WTC11 (cell line): ENCODE data around the gene ZBTB34. TPM values are rescaled to one million over a fixed set of nuclear protein-coding genes. Genes with fewer than 3 reads are reported as not detected.

Experiments
- ATAC-seq: fragments of 200-7000 bp; cut with Tn5 transposase; 2 replicates; pipeline ENCODE4 v1.10.0; 2021; ENCODE audit warnings: mild to moderate bottlenecking, moderate library complexity
- CTCF ChIA-PET: fragments of 300-600 bp; sonication (Branson Sonifier 250); formaldehyde crosslinking; loops from one replicate; lab custom pipeline; 2021; ENCODE audit warnings: antibody characterized with exemption; lab: Charles Lee
- POLR2A ChIA-PET: fragments of 350-600 bp; sonication (Branson Sonifier 250); formaldehyde crosslinking; loops from one replicate; lab custom pipeline; 2021; ENCODE audit warnings: antibody characterized with exemption; lab: Charles Lee
- DNase-seq: peaks from one replicate; pipeline ENCODE4 v3.0.0; 2021; ENCODE audit warnings: low spot score
- H3K27ac Mint-ChIP-seq: 2 replicates; pipeline ENCODE4 v1.8.0; 2021; ENCODE audit warnings: mixed read lengths
- H3K27me3 Mint-ChIP-seq: 2 replicates; pipeline ENCODE4 v1.8.0; 2021; ENCODE audit warnings: low read depth, mild to moderate bottlenecking, moderate library complexity, mixed read lengths
- H3K36me3 Mint-ChIP-seq: 2 replicates; pipeline ENCODE4 v1.8.0; 2021; ENCODE audit warnings: mixed read lengths
- H3K4me1 Mint-ChIP-seq: 2 replicates; pipeline ENCODE4 v1.8.0; 2022; ENCODE audit warnings: mixed read lengths
- H3K4me3 Mint-ChIP-seq: 2 replicates; pipeline ENCODE4 v1.8.0; 2021; ENCODE audit warnings: mild to moderate bottlenecking, moderate library complexity, mixed read lengths
- H3K9me3 Mint-ChIP-seq: 2 replicates; pipeline ENCODE4 v1.8.0; 2021; ENCODE audit warnings: mixed read lengths
- AFF4 ChIP-seq: sonication (generic); formaldehyde crosslinking; IDR thresholded peaks from 2 replicates; pipeline ENCODE4 v1.8.1; 2023; ENCODE audit warnings: mild to moderate bottlenecking, missing genetic modification reagents, borderline replicate concordance
- ATF1 ChIP-seq: sonication (generic); formaldehyde crosslinking; IDR thresholded peaks from 2 replicates; pipeline ENCODE4 v1.8.1; 2023; ENCODE audit warnings: mild to moderate bottlenecking, moderate library complexity, missing genetic modification reagents
- CDX4 ChIP-seq: fragments of 250-450 bp; sonication (Bioruptor Pico); IDR thresholded peaks from 2 replicates; pipeline ENCODE4 v1.9.0; 2021; ENCODE audit warnings: moderate library complexity, mild to moderate bottlenecking, inconsistent platforms, borderline replicate concordance
- E2F5 ChIP-seq: sonication (generic); formaldehyde crosslinking; IDR thresholded peaks from 2 replicates; pipeline ENCODE4 v1.8.1; 2022; ENCODE audit warnings: mild to moderate bottlenecking, moderate library complexity, missing genetic modification reagents
- ELF4 ChIP-seq: sonication (generic); formaldehyde crosslinking; IDR thresholded peaks from 2 replicates; pipeline ENCODE4 v1.8.1; 2022; ENCODE audit warnings: low read depth, mild to moderate bottlenecking, moderate library complexity, missing genetic modification reagents
- HMGXB4 ChIP-seq: sonication (generic); formaldehyde crosslinking; IDR thresholded peaks from 2 replicates; pipeline ENCODE4 v1.8.1; 2023; ENCODE audit warnings: mild to moderate bottlenecking, moderate library complexity, missing genetic modification reagents
- NFYB ChIP-seq: sonication (generic); formaldehyde crosslinking; conservative IDR thresholded peaks from 2 replicates; pipeline ENCODE4 v1.8.0; 2022; ENCODE audit warnings: low read depth, missing genetic modification reagents
- RELA ChIP-seq: sonication (generic); formaldehyde crosslinking; IDR thresholded peaks from 2 replicates; pipeline ENCODE4 v1.8.1; 2022; ENCODE audit warnings: missing genetic modification reagents, mild to moderate bottlenecking, borderline replicate concordance
- STAT6 ChIP-seq: sonication (generic); formaldehyde crosslinking; conservative IDR thresholded peaks from 2 replicates; pipeline ENCODE4 v1.8.1; 2023; ENCODE audit warnings: mild to moderate bottlenecking, low read depth, missing genetic modification reagents, moderate library complexity
- ZMAT4 ChIP-seq: fragments of 250-450 bp; sonication (Bioruptor Pico); IDR thresholded peaks from 2 replicates; pipeline ENCODE4 v1.9.0; 2021; ENCODE audit warnings: mild to moderate bottlenecking
- ZNF232 ChIP-seq: sonication (generic); formaldehyde crosslinking; IDR thresholded peaks from 2 replicates; pipeline ENCODE4 v1.8.0; 2022; ENCODE audit warnings: mild to moderate bottlenecking, missing genetic modification reagents
- ZNF281 ChIP-seq: sonication (generic); formaldehyde crosslinking; IDR thresholded peaks from 2 replicates; pipeline ENCODE4 v1.8.0; 2023; ENCODE audit warnings: mild to moderate bottlenecking, missing genetic modification reagents
- ZNF317 ChIP-seq: sonication (generic); formaldehyde crosslinking; IDR thresholded peaks from 2 replicates; pipeline ENCODE4 v1.8.1; 2023; ENCODE audit warnings: low read depth, mild to moderate bottlenecking, moderate library complexity, missing genetic modification reagents, borderline replicate concordance
- total RNA-seq: library from RNA; stranded (reverse); gene quantifications from 3 replicates; pipeline ENCODE4 v1.2.3, GENCODE V29; 2021

The ZBTB34 gene
- total RNA-seq, 1 experiment from 2014 or later = 18.4 TPM

GRCh38 chr9:126885131-126885641 is 24.7 kb downstream of the ZBTB34 start (continued):
- TF ChIP-seq STAT6 (CRISPR knock-in tag) (no peak), ZNF317 (CRISPR knock-in tag) (no peak), ZMAT4 (CRISPR knock-in tag) (no peak), NFYB (CRISPR knock-in tag) (no peak), ELF4 (CRISPR knock-in tag) (no peak), HMGXB4 (CRISPR knock-in tag) (no peak), AFF4 (CRISPR knock-in tag) (no peak), ZNF232 (CRISPR knock-in tag) (no peak), ZNF281 (CRISPR knock-in tag) (no peak), ATF1 (CRISPR knock-in tag) (no peak), RELA (CRISPR knock-in tag) (no peak)
- TF ChIP-seq, all 79 proteins: peak for 0

GRCh38 chr9:126886034-126886822 is 25.8 kb downstream of the ZBTB34 start:
- H3K27me3 Mint-ChIP-seq = no peaks in the 10 kb centered on the region
- ChIA-PET POLR2A (no interaction called here), CTCF (interaction anchor here (0.7 to 1.3 kb wide), 6 partner anchors 25 to 108 kb away, joined by 3 to 4 read pairs (median 3); partner anchors contain the start of gene ZBTB34)
- peak overlapping the region; percentile 87 for H3K27ac Mint-ChIP-seq
- H3K36me3 Mint-ChIP-seq = no peaks in the 10 kb centered on the region; the same call in 1 of the 2 replicates
- no peak overlapping the region; the same call in 1 of the 2 replicates for H3K4me3 Mint-ChIP-seq
- peaks cover 29% of the 10 kb centered on the region for H3K4me1 Mint-ChIP-seq
- ATAC-seq (peak; percentile 69), DNase-seq (peak; percentile 37)
- no peaks in the 10 kb centered on the region for H3K9me3 Mint-ChIP-seq
- TF ChIP-seq E2F5 (CRISPR knock-in tag) = no peak
- no peak for TF ChIP-seq CDX4
- 0 out of 2 replicates have a peak, but pooled peaks have one; percentile 29 for TF ChIP-seq AFF4 (CRISPR knock-in tag)
